NCI-H128 (cell line): Measurements from ENCODE around the gene MXRA5.
"Not testable (repeated sequence)": the region's sequence is repeated elsewhere in the genome, so short reads cannot be mapped to it uniquely, and the experiment has no call there.

ENCODE experiments used
- DNase-seq: peaks from one replicate; lab custom pipeline; 2025; ENCODE audit not compliant: unreplicated experiment; lab: John Stamatoyannopoulos, UW

Gene MXRA5

GRCh38 chrX:3326681-3327080 is 19.8 kb downstream of the MXRA5 start:
- no peak for DNase-seq

DNA sequence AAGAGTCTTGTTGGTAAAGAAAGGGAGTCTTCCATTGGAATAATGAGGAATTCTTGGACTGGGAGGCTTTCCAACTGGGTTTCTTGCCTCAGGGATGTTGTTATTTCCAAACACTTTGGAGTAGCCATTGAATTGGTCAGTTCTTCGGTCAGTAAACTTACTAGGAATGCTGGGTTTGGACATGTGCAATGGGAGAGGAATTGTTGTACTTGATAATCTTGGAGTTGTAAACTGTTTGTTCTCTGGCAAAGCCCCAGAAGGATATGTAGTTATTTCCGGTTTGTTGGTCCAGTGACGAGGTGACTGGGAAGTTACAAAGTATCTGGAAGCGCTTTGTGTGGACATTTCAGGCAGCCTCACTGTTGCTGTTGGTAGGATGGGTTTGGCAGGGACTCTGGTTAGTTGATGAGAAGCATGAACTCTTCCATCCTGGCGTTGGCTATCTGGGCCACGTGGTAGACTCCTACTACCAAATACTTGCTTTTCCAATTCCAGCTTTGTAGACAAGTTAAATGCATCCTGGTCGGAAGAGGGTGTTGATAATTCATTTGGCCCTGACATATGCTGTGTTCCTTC is 25.9 kb downstream of the MXRA5 start:
- no peak for DNase-seq

- no peak for DNase-seq
Measured at GRCh38 chrX:3317191-3317718, 29.2 kb downstream of the MXRA5 start.

GRCh38 chrX:3312109-3312508 is 34.3 kb downstream of the MXRA5 start:
- DNase-seq, result no peak

- DNase-seq, result no peak
Measured at GRCh38 chrX:3307881-3308280, 38.6 kb downstream of the MXRA5 start.

GRCh38 chrX:3299636-3300035 is 46.8 kb downstream of the MXRA5 start:
- DNase-seq, result no peak

- DNase-seq, result no peak
Measured at GRCh38 chrX:3295731-3296130, 50.7 kb downstream of the MXRA5 start.

- no peak for DNase-seq
Measured at GRCh38 chrX:3293251-3293650, 53.2 kb downstream of the MXRA5 start.

GRCh38 chrX:3290561-3290960 is 55.9 kb downstream of the MXRA5 start:
- DNase-seq, result no peak

- DNase-seq, result no peak
Measured at GRCh38 chrX:3286196-3286945, 60.1 kb downstream of the MXRA5 start.

- no peak for DNase-seq
Measured at GRCh38 chrX:3280706-3281105, 65.7 kb downstream of the MXRA5 start.

DNA sequence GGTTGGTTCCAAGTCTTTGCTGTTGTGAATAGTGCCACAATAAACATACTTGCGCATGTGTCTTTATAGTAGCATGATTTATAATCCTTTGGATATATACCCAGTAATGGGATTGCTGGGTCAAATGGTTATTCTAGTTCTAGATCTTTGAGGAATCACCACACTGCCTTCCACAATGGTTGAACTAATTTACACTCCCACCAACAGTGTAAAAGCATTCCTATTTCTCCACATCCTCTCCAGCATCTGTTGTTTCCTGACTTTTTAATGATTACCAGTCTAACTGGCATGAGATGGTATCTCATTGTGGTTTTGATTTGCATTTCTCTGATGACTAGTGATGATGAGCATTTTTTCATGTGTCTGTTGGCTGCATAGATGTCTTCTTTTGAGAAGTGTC is 72.8 kb downstream of the MXRA5 start:
- not testable (repeated sequence) for DNase-seq

DNA sequence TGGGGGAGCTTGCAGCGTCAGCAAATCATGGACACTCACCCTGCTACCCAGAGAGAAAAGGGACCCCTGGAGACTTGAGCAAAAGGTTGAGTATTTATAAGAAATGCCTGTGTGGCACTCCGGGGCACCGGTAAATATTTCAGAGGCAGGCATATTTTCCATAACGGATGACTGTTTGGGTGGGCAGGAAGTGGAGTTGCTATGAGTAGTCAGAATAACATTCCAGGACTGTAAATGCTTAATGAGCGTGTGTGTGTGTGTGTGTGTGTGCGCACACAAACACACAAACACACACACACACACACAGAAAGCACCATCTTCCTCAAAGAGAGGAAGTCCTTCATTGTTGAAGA is 74.6 kb downstream of the MXRA5 start:
- DNase-seq, result no peak

DNA sequence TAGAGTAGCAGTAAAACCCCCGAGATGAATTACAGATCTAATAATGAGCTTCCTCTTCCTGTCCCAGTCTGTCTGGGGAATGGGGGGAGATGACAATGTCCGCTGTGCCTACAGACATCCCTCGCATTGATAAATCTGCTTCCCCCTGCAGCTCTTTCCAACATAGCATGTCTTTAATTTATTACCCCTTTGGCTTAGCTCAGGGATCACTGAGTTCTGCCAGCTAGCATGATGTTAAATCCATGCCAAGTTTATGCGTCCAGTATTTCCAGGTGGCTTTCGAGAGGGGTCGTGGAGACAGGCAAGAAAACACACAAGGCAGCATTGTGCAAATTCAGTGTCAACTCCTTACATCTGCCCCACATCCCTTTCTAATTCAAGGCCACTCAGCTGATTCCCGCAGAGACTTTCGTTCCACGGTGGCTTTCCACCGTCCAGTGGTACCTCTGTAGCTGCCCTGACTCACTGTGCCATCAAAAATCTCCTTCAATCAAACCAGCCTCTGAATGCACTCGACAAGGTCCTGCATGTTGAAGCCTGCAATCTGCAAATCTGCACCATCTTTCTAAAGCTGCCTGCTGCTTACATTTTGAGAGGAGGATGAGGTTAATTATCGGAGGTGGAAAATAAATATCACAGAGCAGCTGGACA is 75.1 kb downstream of the MXRA5 start:
- no peak for DNase-seq

DNA sequence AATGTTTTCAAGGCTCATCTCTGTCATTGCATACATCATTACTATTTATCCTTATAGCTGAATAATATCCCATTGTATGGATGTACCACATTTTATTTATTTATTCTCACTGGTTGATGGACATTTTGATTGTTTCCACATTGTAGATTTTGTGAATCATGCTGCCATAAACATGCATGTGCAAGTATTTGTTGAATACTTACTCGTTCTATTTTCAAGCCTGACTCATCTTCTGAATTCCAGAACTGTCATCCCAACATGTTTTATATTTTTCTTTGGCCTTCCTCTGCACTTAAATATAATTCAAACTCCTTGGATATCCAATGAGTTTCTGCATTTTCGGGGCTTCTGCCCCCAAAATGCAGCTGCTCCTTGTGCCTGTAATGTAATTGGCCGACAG is 77.6 kb downstream of the MXRA5 start:
- no peak for DNase-seq

DNA sequence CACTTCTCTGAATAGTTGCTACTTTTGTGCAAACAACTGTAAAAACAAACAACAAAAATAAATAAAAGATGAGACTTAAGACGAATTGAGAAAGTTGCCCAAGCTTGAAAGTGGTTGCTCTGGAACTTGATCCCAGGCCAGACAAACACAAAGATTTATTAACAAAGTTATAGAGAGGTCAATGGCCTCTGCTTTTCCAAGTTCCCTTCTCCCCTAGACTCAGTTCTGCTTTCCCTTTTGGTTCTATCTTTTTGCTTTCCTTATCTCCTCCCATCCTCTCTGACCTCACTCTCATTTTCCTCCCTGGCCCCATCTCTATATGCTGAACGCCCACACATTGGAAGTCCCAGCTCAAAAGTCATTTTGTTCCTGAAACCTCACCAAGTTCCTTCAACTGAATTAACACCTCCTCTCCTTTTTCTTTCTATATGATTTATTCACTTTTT is 82.7 kb downstream of the MXRA5 start:
- DNase-seq, result no peak

DNA sequence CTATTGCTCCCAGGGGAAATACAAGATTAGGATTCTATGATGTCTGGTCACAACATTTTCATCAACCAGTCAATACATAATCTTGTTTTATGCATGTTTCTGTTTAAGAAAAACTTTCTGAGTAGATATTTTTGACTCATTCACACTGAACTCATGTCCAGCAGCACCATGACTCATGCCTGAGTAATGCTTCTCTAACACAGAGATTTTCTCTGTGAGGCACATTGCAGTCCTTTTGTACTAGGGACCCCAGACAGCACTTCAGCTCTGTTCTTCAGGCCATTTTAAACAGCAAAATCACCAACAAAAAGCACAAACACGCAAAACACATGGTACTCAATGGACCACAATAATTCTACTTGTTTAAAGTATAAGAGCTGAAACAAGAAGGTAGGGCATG is 83.6 kb downstream of the MXRA5 start:
- no peak for DNase-seq
